PFSK-1 (cell line): ENCODE data around the gene MMP3.

ENCODE experiments used
- POLR2AphosphoS5 ChIP-seq: IDR thresholded peaks from 2 replicates; pipeline ENCODE4 v1.6.1; 2012; ENCODE audit warnings: low read depth, mild to moderate bottlenecking, control low read depth, low read length, moderate library complexity
- SIN3A ChIP-seq: IDR thresholded peaks from 2 replicates; pipeline ENCODE4 v1.6.1; 2012; ENCODE audit warnings: mild to moderate bottlenecking, low read length, moderate library complexity, borderline replicate concordance; ENCODE audit not compliant: insufficient read depth
- TAF1 ChIP-seq: IDR thresholded peaks from 2 replicates; pipeline ENCODE4 v1.6.1; 2012; ENCODE audit warnings: low read length, control low read depth, borderline replicate concordance; ENCODE audit not compliant: insufficient read depth
- TF ChIP-seq, protein P1 (sequence below), 2 experiments: IDR thresholded peaks; 2 replicates each; pipeline versions ENCODE4 v1.6.1 to v1.8.0; 2011 to 2012; ENCODE audit warnings: low read depth in 2 of 2, low read length in 2 of 2, control low read depth in 1 of 2, inconsistent platforms in 1 of 2, mild to moderate bottlenecking in 1 of 2, moderate library complexity in 1 of 2; ENCODE audit not compliant: insufficient read depth in 1 of 2

GRCh38 chr11:102809971-102810370 is 33.4 kb downstream of the MMP3 start:
- TF ChIP-seq SIN3A (no peak), POLR2AphosphoS5 (no peak), TAF1 (no peak)
- TF ChIP-seq, protein P1, sequence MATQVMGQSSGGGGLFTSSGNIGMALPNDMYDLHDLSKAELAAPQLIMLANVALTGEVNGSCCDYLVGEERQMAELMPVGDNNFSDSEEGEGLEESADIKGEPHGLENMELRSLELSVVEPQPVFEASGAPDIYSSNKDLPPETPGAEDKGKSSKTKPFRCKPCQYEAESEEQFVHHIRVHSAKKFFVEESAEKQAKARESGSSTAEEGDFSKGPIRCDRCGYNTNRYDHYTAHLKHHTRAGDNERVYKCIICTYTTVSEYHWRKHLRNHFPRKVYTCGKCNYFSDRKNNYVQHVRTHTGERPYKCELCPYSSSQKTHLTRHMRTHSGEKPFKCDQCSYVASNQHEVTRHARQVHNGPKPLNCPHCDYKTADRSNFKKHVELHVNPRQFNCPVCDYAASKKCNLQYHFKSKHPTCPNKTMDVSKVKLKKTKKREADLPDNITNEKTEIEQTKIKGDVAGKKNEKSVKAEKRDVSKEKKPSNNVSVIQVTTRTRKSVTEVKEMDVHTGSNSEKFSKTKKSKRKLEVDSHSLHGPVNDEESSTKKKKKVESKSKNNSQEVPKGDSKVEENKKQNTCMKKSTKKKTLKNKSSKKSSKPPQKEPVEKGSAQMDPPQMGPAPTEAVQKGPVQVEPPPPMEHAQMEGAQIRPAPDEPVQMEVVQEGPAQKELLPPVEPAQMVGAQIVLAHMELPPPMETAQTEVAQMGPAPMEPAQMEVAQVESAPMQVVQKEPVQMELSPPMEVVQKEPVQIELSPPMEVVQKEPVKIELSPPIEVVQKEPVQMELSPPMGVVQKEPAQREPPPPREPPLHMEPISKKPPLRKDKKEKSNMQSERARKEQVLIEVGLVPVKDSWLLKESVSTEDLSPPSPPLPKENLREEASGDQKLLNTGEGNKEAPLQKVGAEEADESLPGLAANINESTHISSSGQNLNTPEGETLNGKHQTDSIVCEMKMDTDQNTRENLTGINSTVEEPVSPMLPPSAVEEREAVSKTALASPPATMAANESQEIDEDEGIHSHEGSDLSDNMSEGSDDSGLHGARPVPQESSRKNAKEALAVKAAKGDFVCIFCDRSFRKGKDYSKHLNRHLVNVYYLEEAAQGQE (IDR thresholded peaks at IDR 0.05; ENCODE audit: insufficient read depth in 1 of 2, low read depth in 2 of 2, low read length in 2 of 2): no peak
